HepG2 (cell line): ENCODE results near the gene SPAG7. TPM values are rescaled to one million over a fixed set of nuclear protein-coding genes. Genes with fewer than 3 reads are reported as not detected.

Experiments
- CEBPG ChIP-seq: IDR thresholded peaks from 2 replicates; pipeline ENCODE4 v1.6.1; 2016
- ESRRA ChIP-seq: sonication (generic); formaldehyde crosslinking; IDR thresholded peaks from 2 replicates; pipeline ENCODE4 v1.5.1; 2020; ENCODE audit warnings: mild to moderate bottlenecking, low read depth, missing genetic modification reagents
- HDAC2 ChIP-seq: sonication (generic); formaldehyde crosslinking; IDR thresholded peaks from 2 replicates; pipeline ENCODE4 v1.4.0; 2020; ENCODE audit warnings: missing genetic modification reagents
- HES4 ChIP-seq: sonication (generic); formaldehyde crosslinking; IDR thresholded peaks from 2 replicates; pipeline ENCODE4 v1.9.0; 2021; ENCODE audit warnings: mild to moderate bottlenecking, missing genetic modification reagents, borderline replicate concordance
- HNRNPL ChIP-seq: fragments of 200-400 bp; formaldehyde crosslinking; IDR thresholded peaks from 2 replicates; pipeline ENCODE4 v1.6.1; 2017; ENCODE audit warnings: mild to moderate bottlenecking, low read depth, low read length
- ISL2 ChIP-seq: sonication (generic); formaldehyde crosslinking; IDR thresholded peaks from 2 replicates; pipeline ENCODE4 v1.5.0; 2020; ENCODE audit warnings: missing genetic modification reagents
- KAT7 ChIP-seq: IDR thresholded peaks from 2 replicates; pipeline ENCODE4 v1.6.1; 2018; ENCODE audit warnings: borderline replicate concordance, missing compliant biosample characterization
- KMT2B ChIP-seq: IDR thresholded peaks from 2 replicates; pipeline ENCODE4 v1.6.1; 2016; ENCODE audit warnings: missing genetic modification reagents, missing compliant biosample characterization
- NCOR1 ChIP-seq: fragments of 200-600 bp; sonication (generic); IDR thresholded peaks from 2 replicates; pipeline ENCODE4 v1.7.0; 2017; ENCODE audit warnings: antibody characterized with exemption, low read length, borderline replicate concordance
- NR2F2 ChIP-seq: IDR thresholded peaks from 2 replicates; pipeline ENCODE4 v1.6.1; 2012; ENCODE audit warnings: low read depth, inconsistent platforms, borderline replicate concordance
- RXRB ChIP-seq: IDR thresholded peaks from 2 replicates; pipeline ENCODE4 v1.6.1; 2016; ENCODE audit warnings: borderline replicate concordance, missing genetic modification reagents, missing compliant biosample characterization
- SP140L ChIP-seq: sonication (generic); formaldehyde crosslinking; IDR thresholded peaks from 2 replicates; pipeline ENCODE4 v1.4.0; 2020; ENCODE audit warnings: missing genetic modification reagents, borderline replicate concordance
- TBX2 ChIP-seq: sonication (generic); formaldehyde crosslinking; IDR thresholded peaks from 2 replicates; pipeline ENCODE4 v1.5.0; 2020; ENCODE audit warnings: missing genetic modification reagents, mild to moderate bottlenecking, borderline replicate concordance
- ZFP36L1 ChIP-seq: sonication (generic); formaldehyde crosslinking; IDR thresholded peaks from 2 replicates; pipeline ENCODE4 v1.8.0; 2022; ENCODE audit warnings: mild to moderate bottlenecking, missing genetic modification reagents, moderate library complexity
- ZNF430 ChIP-seq: sonication (generic); formaldehyde crosslinking; IDR thresholded peaks from 2 replicates; pipeline ENCODE4 v1.9.0; 2021; ENCODE audit warnings: mild to moderate bottlenecking, missing genetic modification reagents
- ZNF788 ChIP-seq: sonication (generic); formaldehyde crosslinking; IDR thresholded peaks from 2 replicates; pipeline ENCODE4 v1.5.0; 2020; ENCODE audit warnings: mild to moderate bottlenecking, missing genetic modification reagents, borderline replicate concordance
- ZNF891 ChIP-seq: sonication (generic); formaldehyde crosslinking; IDR thresholded peaks from 2 replicates; pipeline ENCODE4 v1.5.0; 2020; ENCODE audit warnings: mild to moderate bottlenecking, missing genetic modification reagents
- ZSCAN21 ChIP-seq: sonication (generic); formaldehyde crosslinking; IDR thresholded peaks from 2 replicates; pipeline ENCODE4 v1.8.0; 2022; ENCODE audit warnings: mild to moderate bottlenecking, missing genetic modification reagents, moderate library complexity, borderline replicate concordance
- polyA plus RNA-seq, 8 experiments: library from polyadenylated mRNA; depleted of rRNA in 3 of 8; stranded (reverse) in 7 of 8; unstranded in 1 of 8; fragments of >200 nt; fragmentation: Illumina TruSeq in 4 of 8; extraction: Trizol in 4 of 8; gene quantifications; 2 replicates each; pipeline versions ENCODE4 v1.2.1 to v1.2.3, GENCODE V29; 2011 to 2016; ENCODE audit warnings: low read depth in 4 of 8, missing spikeins in 1 of 8, mixed read lengths in 1 of 8; ENCODE audit not compliant: insufficient read depth in 1 of 8
- total RNA-seq, 5 experiments: library from RNA; depleted of rRNA; stranded (reverse); fragments of >200 nt; fragmentation: Illumina TruSeq; extraction: Trizol; gene quantifications; 2 replicates each; pipeline ENCODE4 v1.2.3, GENCODE V29; 2016; ENCODE audit warnings: low read depth in 1 of 5
- TF ChIP-seq, protein P1 (sequence below): sonication (generic); formaldehyde crosslinking; IDR thresholded peaks from 2 replicates; pipeline ENCODE4 v1.4.0; 2020; ENCODE audit warnings: missing genetic modification reagents
- TF ChIP-seq, protein P2 (sequence below): sonication (generic); formaldehyde crosslinking; conservative IDR thresholded peaks from 2 replicates; pipeline ENCODE4 v1.8.0; 2022; ENCODE audit warnings: low read depth, missing genetic modification reagents
- TF ChIP-seq, protein P3 (sequence below): sonication (generic); formaldehyde crosslinking; conservative IDR thresholded peaks from 2 replicates; pipeline ENCODE4 v1.8.0; 2022; ENCODE audit warnings: mild to moderate bottlenecking, moderate library complexity, missing genetic modification reagents
- TF ChIP-seq, protein P4 (sequence below): sonication (generic); formaldehyde crosslinking; IDR thresholded peaks from 2 replicates; pipeline ENCODE4 v1.5.0; 2020; ENCODE audit warnings: mild to moderate bottlenecking, missing genetic modification reagents, moderate library complexity

Gene SPAG7
- total and polyA plus RNA-seq, 2 of the 13 experiments (the other 11 are each of a cell fraction or from before 2014, with no cell fraction given): 51.0 to 59.0 TPM

DNA sequence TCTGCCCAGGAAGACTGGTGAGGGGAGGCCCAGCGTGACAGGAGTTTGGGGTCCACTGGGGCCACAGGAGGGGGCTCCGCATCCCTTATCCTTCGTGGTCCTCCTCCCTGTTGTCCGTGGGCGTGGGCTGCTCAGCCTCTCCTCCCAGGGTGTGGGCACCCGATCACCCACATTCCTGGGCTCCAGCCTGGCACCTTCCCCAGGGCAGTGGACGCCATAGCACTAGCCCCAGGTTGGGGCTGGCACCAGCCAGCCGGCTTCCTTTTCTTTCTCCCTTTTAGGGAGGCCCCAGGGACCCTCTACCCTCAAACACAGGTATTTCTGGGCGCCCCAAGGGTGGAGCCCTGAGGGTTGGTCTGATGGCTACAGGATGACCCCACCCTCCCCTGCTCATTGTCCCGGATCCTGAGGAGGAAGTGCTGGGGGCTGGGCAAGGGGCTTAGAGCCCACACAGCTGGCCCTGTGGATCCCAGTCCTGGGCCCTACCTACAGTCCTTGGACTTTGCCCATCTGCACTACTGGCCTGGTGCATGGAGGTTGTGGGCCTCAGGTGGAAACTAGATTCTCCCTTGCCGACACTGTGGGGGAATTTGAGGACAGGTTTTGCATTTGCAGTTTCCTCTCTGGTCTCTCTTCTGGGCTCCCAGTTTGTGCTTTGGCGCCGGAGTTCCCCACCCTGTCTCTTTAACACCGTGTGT, 31.3 kb upstream of the SPAG7 start (continued):
- no peak for TF ChIP-seq SP140L (CRISPR knock-in tag)
- TF ChIP-seq ESRRA (CRISPR knock-in tag): peak; percentile 83; the same call in 1 of the 2 replicates
- TF ChIP-seq, protein P1, sequence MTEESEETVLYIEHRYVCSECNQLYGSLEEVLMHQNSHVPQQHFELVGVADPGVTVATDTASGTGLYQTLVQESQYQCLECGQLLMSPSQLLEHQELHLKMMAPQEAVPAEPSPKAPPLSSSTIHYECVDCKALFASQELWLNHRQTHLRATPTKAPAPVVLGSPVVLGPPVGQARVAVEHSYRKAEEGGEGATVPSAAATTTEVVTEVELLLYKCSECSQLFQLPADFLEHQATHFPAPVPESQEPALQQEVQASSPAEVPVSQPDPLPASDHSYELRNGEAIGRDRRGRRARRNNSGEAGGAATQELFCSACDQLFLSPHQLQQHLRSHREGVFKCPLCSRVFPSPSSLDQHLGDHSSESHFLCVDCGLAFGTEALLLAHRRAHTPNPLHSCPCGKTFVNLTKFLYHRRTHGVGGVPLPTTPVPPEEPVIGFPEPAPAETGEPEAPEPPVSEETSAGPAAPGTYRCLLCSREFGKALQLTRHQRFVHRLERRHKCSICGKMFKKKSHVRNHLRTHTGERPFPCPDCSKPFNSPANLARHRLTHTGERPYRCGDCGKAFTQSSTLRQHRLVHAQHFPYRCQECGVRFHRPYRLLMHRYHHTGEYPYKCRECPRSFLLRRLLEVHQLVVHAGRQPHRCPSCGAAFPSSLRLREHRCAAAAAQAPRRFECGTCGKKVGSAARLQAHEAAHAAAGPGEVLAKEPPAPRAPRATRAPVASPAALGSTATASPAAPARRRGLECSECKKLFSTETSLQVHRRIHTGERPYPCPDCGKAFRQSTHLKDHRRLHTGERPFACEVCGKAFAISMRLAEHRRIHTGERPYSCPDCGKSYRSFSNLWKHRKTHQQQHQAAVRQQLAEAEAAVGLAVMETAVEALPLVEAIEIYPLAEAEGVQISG (CRISPR knock-in tag): peak; percentile 52
- peak; percentile 41; the same call in 1 of the 2 replicates for TF ChIP-seq ZNF891
- peak; percentile 2; the same call in 1 of the 2 replicates for TF ChIP-seq KAT7
- TF ChIP-seq, protein P2, sequence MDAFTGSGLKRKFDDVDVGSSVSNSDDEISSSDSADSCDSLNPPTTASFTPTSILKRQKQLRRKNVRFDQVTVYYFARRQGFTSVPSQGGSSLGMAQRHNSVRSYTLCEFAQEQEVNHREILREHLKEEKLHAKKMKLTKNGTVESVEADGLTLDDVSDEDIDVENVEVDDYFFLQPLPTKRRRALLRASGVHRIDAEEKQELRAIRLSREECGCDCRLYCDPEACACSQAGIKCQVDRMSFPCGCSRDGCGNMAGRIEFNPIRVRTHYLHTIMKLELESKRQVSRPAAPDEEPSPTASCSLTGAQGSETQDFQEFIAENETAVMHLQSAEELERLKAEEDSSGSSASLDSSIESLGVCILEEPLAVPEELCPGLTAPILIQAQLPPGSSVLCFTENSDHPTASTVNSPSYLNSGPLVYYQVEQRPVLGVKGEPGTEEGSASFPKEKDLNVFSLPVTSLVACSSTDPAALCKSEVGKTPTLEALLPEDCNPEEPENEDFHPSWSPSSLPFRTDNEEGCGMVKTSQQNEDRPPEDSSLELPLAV (CRISPR knock-in tag): no peak
- TF ChIP-seq HDAC2 (CRISPR knock-in tag): peak; percentile 73
- TF ChIP-seq ZNF430 (CRISPR knock-in tag): peak; percentile 42; the same call in 1 of the 2 replicates
- peak; percentile 48; the same call in 1 of the 2 replicates for TF ChIP-seq TBX2 (CRISPR knock-in tag)
- 0 out of 2 replicates have a peak, but pooled peaks have one; percentile 54 for TF ChIP-seq ZFP36L1 (CRISPR knock-in tag)
- TF ChIP-seq ISL2 (CRISPR knock-in tag): no peak
- TF ChIP-seq, protein P3, sequence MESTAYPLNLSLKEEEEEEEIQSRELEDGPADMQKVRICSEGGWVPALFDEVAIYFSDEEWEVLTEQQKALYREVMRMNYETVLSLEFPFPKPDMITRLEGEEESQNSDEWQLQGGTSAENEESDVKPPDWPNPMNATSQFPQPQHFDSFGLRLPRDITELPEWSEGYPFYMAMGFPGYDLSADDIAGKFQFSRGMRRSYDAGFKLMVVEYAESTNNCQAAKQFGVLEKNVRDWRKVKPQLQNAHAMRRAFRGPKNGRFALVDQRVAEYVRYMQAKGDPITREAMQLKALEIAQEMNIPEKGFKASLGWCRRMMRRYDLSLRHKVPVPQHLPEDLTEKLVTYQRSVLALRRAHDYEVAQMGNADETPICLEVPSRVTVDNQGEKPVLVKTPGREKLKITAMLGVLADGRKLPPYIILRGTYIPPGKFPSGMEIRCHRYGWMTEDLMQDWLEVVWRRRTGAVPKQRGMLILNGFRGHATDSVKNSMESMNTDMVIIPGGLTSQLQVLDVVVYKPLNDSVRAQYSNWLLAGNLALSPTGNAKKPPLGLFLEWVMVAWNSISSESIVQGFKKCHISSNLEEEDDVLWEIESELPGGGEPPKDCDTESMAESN (CRISPR knock-in tag): 0 out of 2 replicates have a peak, but pooled peaks have one; percentile 43
- TF ChIP-seq HES4 (CRISPR knock-in tag): no peak
- TF ChIP-seq NCOR1: peak; percentile 81
- peak; percentile 23; the same call in 1 of the 2 replicates for TF ChIP-seq KMT2B (CRISPR knock-in tag)
- TF ChIP-seq ZNF788 (CRISPR knock-in tag): peak; percentile 80; the same call in 1 of the 2 replicates
- peak; percentile 97 for TF ChIP-seq HNRNPL
- TF ChIP-seq, protein P4, sequence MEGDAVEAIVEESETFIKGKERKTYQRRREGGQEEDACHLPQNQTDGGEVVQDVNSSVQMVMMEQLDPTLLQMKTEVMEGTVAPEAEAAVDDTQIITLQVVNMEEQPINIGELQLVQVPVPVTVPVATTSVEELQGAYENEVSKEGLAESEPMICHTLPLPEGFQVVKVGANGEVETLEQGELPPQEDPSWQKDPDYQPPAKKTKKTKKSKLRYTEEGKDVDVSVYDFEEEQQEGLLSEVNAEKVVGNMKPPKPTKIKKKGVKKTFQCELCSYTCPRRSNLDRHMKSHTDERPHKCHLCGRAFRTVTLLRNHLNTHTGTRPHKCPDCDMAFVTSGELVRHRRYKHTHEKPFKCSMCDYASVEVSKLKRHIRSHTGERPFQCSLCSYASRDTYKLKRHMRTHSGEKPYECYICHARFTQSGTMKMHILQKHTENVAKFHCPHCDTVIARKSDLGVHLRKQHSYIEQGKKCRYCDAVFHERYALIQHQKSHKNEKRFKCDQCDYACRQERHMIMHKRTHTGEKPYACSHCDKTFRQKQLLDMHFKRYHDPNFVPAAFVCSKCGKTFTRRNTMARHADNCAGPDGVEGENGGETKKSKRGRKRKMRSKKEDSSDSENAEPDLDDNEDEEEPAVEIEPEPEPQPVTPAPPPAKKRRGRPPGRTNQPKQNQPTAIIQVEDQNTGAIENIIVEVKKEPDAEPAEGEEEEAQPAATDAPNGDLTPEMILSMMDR (CRISPR knock-in tag): peak; percentile 31; the same call in 1 of the 2 replicates
- peak; percentile 94 for TF ChIP-seq RXRB (CRISPR knock-in tag)
- TF ChIP-seq NR2F2: peak; percentile 4; the same call in 1 of the 2 replicates
- no peak for TF ChIP-seq ZSCAN21 (CRISPR knock-in tag)
- TF ChIP-seq CEBPG (CRISPR knock-in tag): peak; percentile 19; the same call in 1 of the 2 replicates
